UCSD-AML1 (cell line): ENCODE measurements around the gene ASZ1.

Experiments used
- DNase-seq: peaks from one replicate; lab custom pipeline; 2025; ENCODE audit not compliant: unreplicated experiment; lab: John Stamatoyannopoulos, UW

ASZ1 gene

DNA sequence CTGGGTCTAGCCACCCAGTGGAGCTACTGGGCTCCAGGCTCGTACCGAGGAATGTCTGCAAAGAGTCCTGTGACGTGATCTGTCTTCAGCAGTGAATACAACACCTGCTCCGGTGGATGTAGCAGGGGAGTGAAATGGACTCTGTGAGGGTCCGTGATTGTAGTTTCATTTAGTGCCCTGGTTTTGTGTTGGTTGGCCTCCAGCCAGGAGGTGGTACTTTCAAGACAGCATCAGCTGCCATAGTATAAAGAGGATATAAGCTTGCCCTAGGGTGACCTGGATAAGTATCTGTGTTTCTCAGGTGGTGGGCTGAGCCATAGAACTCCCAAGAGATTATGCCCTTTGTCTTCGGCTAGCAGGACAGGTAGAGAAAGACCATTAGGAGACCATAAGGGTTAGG lies 79.8 kb downstream of the ASZ1 start:
- DNase-seq: no peak

DNA sequence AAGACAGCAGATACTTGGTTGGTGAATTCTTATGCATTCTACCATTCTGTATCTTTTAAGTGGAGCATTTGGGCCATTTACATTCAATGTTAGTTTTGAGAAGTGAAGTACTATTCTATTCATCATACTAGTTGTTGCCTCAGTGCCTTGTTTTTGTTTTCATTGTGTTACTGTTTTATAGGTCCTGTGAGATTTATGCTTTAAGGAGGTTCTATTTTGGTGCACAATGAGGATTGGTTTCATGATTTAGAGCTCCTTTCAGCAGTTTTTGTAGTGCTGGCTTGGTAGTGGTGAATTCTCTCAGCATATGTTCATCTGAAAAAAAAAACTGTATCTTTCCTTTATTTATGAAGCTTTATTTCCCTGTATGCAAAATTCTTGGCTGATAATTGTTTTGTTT lies 81.1 kb downstream of the ASZ1 start:
- DNase-seq: no peak

DNA sequence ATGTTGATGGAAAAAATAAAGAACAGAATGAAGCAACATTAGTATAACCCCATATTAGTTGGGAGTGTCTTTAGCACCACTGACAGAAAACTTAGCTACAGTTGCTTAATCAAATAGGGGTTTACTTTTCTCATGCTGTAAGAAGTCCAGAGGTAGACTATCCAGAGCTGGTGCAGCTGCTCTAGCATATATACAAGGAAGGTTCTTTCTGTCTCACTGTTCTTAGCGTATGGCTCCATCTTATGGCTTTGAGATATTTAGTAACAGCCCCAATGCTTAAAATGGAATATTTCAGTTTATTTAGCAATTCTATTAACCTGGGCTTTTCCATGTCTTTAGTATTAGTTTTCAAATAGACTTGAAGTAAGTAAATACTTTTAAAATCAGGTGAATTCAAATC lies 89.3 kb downstream of the ASZ1 start:
- DNase-seq: no peak

DNA sequence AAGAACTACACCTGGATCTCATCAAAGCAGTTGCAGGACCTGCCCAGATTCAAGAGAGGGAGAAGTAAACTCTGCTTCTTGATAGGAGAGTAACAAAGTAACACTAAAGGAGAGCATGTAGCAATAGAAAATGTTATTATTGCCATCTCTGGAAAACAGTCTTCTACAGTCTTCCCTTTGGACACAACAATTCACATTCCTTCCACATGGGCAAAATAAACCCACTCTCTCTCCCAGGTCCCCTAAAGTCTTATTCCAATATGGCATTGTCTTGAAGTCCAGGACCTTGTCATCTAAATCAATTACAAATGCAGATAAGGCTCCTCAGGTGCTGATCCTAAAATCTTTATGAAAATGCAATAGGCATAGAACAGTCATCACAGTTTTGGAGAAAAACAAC lies 94.1 kb downstream of the ASZ1 start:
- no peak for DNase-seq

DNA sequence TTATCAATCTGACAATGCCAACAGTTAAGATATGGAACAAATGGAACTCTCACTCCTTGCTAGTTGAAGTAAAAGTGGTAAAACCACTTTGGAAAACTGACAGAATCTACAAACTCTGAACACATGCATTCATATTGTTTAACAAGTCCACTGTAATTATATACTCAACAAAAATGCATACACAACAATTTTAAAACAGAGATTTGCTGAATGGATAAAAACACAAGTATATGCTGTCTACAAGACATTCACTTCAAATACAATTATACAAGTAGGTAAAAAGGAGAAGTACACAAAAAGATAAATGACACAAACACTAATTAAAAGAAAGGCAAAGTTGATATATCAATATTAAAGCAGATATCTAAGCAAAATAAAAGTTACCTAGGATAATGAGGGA lies 95.3 kb downstream of the ASZ1 start:
- DNase-seq: no peak

DNA sequence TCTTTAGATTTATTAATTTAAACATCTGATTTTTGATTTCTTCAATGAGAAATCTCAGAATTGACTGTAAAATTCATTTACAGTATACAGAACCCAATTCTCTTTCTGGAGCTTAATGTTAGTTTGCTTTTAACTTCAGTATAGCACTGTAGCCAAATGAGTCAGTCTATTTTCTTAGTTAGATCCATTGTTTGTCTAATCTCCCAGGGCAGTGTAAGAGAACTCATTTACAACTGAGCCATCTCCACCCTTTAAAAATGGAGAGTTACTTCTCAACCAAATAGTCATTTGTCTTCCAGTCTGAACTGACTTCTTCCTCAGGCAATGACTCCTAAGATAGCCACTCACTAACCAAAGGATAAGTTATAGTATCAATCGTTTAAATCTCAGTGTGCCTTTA lies 101.5 kb downstream of the ASZ1 start:
- no peak for DNase-seq

DNA sequence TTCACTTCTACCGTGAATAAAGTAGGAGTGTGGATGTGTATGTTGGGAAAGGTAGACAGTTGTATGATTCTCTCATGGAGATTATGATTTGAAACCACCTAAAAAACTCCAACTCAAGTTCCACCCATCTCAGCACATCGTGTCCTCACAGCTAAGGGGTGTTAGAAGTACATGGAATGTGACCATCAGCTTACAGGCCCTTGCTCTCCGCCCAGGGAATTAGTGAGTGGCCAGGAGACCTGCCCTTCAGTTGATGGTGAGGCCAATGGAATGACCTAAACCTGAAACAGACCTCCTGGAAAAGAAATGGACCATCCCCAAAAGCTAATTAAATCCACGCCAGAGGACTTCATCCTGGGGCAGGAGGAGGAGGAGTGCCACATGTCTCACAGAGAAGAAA lies 102.3 kb downstream of the ASZ1 start:
- DNase-seq: no peak

DNA sequence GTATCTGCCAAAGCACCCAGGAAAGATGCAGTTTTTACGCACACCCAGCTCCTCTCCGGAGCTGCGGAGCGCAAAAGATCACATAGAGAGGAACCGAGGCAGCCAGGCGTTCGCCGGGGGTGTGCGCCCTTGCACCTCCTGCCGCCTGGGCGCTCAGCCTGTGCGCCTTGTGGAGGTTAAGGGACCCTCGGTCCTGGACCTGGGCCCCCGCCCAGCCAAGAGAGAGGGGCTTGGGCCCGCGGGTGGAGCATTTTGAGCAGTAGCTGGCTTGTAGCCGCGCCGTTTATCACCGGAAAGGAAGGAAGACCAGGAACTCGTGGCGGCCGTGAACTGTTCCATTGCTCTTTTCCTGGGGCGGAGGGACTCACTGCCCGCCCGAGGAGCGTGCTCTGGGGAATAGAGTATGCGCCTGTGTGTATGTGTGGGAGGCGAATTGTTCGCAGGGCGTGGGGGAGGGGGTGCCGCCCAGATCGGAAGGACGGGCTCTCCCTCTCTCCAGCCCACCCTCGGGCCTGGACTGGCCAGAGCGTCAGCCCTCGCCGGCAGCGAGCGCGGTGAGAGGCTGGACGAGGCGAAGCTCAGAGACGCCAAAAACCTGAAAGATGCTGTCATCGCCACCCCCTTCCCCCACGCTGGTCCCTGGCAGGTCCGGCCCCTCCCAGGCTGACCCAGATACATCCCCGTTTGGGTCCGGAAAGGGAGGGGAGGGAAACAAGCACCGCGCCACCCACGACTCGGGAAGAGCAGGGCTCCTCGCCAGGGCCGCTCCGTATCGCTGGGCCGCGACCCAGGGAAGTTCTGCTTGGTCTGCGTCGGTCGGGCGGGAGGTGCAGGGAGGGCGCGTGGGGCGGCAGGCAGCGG lies 103.2 kb downstream of the ASZ1 start:
- DNase-seq: no peak

DNA sequence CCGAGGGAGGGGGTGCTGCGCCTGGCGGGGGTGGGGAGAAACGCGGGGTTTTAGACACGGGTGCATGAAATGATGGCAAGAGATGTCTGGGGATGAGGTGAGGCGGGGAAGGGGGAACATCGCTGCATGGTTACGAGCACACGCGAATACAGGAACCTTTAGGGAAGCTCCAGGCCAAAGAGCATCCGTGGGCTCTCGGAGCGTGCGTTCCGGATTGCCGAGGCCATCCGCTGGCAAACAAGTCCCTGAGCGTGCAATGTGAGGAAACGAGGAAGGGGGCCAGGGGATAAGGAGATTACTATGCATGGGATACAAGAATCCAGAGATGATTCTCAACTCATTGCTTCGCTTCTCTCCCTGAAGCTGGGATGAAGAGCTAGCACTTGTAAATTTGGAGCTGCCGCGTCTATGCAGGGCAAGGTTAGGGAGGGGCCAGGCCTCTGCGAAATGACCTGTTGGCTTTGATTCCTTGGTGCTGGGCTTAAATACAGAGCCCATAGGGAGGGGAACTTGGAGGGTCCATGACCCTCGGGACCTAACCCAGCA lies 103.9 kb downstream of the ASZ1 start:
- no peak for DNase-seq

DNA sequence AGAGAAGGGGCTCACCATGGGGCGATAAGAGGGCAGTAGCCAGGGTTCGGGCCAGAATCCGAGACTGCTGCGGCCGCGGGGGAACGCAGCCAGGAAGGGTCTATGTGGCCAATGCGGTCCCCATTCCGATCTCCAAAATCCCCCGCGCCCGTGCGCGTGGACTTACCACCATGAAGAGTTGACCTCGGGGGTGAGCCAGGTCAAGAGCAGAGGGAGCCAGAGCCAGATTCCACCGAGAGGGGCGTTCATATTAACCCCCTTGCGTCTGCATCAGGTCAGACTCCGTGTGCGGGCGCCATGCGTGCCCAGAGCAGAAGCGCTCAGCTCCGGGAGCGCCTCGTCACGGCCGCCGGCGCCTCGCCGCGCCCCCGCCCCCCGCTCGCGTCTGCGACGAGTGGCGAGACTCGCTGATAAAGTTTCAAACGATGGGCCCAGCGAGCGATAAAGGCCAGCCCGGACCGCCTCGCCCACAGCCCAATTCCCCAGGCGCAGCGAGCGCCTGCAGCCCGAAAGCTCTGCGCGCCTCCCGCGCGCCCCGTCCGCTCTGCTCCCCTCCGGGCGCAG lies 104.5 kb downstream of the ASZ1 start, which contains the start of gene WNT2:
TSS of gene WNT2 (minus strand) at position 318 of the 564 bp plus-strand sequence. CDS start at position 249, 69 bp downstream.
- DNase-seq: no peak

DNA sequence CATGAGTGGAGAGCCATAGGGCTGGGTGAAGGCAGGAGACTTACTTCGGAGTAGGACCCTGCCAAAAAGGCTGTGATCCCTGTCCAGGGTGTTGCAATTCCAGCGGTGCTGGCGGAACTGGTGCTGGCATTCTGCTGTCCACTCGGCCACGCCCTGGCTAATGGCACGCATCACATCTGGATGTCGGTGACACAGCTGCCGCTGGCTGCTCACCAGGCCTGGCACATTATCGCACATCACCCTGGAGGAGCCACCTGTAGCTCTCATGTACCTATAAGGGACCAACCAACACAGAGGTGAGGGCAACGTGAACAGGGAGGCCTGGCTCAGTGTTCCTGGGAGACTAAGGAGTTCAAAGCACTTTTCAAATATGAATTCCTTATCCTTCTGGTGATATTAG lies 106.8 kb downstream of the ASZ1 start:
- DNase-seq: no peak

DNA sequence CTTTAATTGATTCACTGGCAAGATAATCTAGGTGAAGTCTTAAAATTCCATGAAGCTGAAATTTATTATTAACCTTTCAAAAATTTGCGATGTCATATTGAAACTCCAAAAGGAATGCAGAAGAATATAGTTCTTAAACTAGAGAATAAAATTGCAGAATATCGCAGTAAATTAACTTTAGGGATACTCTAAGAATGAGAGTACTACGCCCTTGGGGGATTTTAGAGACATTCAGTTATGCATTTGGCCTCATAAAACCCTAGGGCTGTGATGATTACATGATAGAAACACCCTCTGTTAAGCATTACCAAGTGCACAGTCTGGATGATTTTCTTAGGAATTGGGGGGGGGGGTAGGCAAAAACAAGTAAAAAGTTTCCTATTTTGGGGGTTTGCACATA lies 108.1 kb downstream of the ASZ1 start:
- no peak for DNase-seq

DNA sequence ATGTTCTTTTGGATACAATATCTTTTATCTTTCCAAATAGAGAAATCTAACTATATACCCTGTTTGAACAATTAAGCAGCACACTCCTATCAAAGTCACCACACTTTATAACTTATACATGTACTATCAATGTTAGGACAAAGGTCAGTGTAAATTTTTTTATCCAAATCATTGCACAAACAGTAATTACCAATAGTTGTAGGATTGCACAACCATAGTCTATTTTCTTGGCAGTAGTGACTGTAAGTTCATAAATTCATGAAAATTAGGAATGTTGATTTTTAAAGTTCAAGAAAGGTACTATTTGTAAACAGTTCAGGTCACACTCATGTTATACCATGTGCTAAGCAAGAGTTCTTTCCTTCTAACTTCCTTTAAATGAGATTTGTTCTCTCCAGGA lies 113.7 kb downstream of the ASZ1 start:
- DNase-seq: no peak
